HEK293T (cell line): Measurements from ENCODE around the gene CLIP1.

Experiments used
- ARNT ChIP-seq: fragments of 450-650 bp; IDR thresholded peaks from 2 replicates; pipeline ENCODE4 v1.6.1; 2017; ENCODE audit warnings: mild to moderate bottlenecking
- BHLHE40 ChIP-seq: fragments of 450-650 bp; IDR thresholded peaks from 2 replicates; pipeline ENCODE4 v1.6.1; 2016; ENCODE audit warnings: mild to moderate bottlenecking, moderate library complexity, borderline replicate concordance
- ELF4 ChIP-seq: fragments of 450-650 bp; IDR thresholded peaks from 2 replicates; pipeline ENCODE4 v1.6.1; 2017; ENCODE audit warnings: antibody characterized with exemption
- FOXA1 ChIP-seq: fragments of 450-650 bp; IDR thresholded peaks from 2 replicates; pipeline ENCODE4 v1.6.1; 2016; ENCODE audit warnings: mild to moderate bottlenecking
- FOXK2 ChIP-seq: fragments of 450-650 bp; IDR thresholded peaks from 2 replicates; pipeline ENCODE4 v1.6.1; 2016; ENCODE audit warnings: mild to moderate bottlenecking
- FOXM1 ChIP-seq: fragments of 450-650 bp; IDR thresholded peaks from 2 replicates; pipeline ENCODE4 v1.6.1; 2017; ENCODE audit warnings: mild to moderate bottlenecking, borderline replicate concordance
- HDGF ChIP-seq: fragments of 450-650 bp; IDR thresholded peaks from 2 replicates; pipeline ENCODE4 v1.6.1; 2017; ENCODE audit warnings: antibody characterized with exemption, borderline replicate concordance
- LEF1 ChIP-seq: fragments of 450-650 bp; IDR thresholded peaks from 2 replicates; pipeline ENCODE4 v1.6.1; 2017; ENCODE audit warnings: mild to moderate bottlenecking, borderline replicate concordance
- NFRKB ChIP-seq: fragments of 450-650 bp; IDR thresholded peaks from 2 replicates; pipeline ENCODE4 v1.6.1; 2016; ENCODE audit warnings: mild to moderate bottlenecking, moderate library complexity
- SP1 ChIP-seq: fragments of 450-650 bp; IDR thresholded peaks from 2 replicates; pipeline ENCODE4 v1.6.1; 2017
- SUZ12 ChIP-seq: fragments of 450-650 bp; IDR thresholded peaks from 2 replicates; pipeline ENCODE4 v1.6.1; 2016; ENCODE audit warnings: mild to moderate bottlenecking
- TARDBP ChIP-seq: fragments of 450-650 bp; IDR thresholded peaks from 2 replicates; pipeline ENCODE4 v1.6.1; 2016
- ZNF384 ChIP-seq: fragments of 450-650 bp; IDR thresholded peaks from 2 replicates; pipeline ENCODE4 v1.6.1; 2016
- TF ChIP-seq, protein P1 (sequence below): fragments of 450-650 bp; IDR thresholded peaks from 2 replicates; pipeline ENCODE4 v1.6.1; 2016

- TF ChIP-seq HDGF (no peak), SP1 (no peak), SUZ12 (no peak), NFRKB (no peak), BHLHE40 (no peak), TARDBP (no peak), ZNF384 (no peak), ELF4 (no peak), FOXA1 (no peak), LEF1 (no peak), ARNT (no peak), FOXM1 (no peak), FOXK2 (no peak)
- TF ChIP-seq, protein P1, sequence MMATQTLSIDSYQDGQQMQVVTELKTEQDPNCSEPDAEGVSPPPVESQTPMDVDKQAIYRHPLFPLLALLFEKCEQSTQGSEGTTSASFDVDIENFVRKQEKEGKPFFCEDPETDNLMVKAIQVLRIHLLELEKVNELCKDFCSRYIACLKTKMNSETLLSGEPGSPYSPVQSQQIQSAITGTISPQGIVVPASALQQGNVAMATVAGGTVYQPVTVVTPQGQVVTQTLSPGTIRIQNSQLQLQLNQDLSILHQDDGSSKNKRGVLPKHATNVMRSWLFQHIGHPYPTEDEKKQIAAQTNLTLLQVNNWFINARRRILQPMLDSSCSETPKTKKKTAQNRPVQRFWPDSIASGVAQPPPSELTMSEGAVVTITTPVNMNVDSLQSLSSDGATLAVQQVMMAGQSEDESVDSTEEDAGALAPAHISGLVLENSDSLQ = no peak
Observed at GRCh38 chr12:122293081-122293480, 129.4 kb downstream of the CLIP1 start.
